OCI-LY3 (cell line): Measurements from ENCODE around the gene PTPRD.

ENCODE experiments used
- EZH2phosphoT487 ChIP-seq: fragments of 200-600 bp; shearing (Covaris generic); IDR thresholded peaks from 2 replicates; pipeline ENCODE4 v1.6.1; 2018; ENCODE audit warnings: antibody characterized with exemption, mixed run types, low read depth
- TF ChIP-seq, protein P1 (sequence below): fragments of 200-600, 300-600 bp; sonication (generic); IDR thresholded peaks from 2 replicates; pipeline ENCODE4 v1.5.1; 2014; ENCODE audit warnings: antibody characterized with exemption, low read length, low read depth

DNA sequence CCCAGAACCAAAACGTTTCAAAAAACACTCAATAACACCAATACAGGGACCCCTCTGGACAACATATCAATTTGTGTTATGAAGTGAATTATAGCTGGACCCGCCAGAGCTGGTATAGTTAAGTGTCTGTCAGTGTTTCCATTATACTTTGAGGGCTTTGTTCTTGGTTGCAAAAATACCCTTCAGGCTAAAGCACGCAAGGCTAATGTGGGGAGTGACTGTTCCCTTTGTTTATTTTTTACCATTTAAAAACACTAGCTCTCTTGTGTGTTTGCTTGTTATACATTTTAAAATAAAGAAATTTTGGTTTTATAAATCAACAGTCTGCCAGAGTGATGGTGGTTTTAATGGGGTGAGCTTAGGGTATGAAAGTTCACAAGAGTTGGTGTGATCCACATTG, 859.5 kb downstream of the PTPRD start:
- TF ChIP-seq, protein P1, sequence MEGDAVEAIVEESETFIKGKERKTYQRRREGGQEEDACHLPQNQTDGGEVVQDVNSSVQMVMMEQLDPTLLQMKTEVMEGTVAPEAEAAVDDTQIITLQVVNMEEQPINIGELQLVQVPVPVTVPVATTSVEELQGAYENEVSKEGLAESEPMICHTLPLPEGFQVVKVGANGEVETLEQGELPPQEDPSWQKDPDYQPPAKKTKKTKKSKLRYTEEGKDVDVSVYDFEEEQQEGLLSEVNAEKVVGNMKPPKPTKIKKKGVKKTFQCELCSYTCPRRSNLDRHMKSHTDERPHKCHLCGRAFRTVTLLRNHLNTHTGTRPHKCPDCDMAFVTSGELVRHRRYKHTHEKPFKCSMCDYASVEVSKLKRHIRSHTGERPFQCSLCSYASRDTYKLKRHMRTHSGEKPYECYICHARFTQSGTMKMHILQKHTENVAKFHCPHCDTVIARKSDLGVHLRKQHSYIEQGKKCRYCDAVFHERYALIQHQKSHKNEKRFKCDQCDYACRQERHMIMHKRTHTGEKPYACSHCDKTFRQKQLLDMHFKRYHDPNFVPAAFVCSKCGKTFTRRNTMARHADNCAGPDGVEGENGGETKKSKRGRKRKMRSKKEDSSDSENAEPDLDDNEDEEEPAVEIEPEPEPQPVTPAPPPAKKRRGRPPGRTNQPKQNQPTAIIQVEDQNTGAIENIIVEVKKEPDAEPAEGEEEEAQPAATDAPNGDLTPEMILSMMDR = no peak
- no peak for TF ChIP-seq EZH2phosphoT487
